ENCODE measurements around the gene ZNF212.

- TF ChIP-seq, protein P1, sequence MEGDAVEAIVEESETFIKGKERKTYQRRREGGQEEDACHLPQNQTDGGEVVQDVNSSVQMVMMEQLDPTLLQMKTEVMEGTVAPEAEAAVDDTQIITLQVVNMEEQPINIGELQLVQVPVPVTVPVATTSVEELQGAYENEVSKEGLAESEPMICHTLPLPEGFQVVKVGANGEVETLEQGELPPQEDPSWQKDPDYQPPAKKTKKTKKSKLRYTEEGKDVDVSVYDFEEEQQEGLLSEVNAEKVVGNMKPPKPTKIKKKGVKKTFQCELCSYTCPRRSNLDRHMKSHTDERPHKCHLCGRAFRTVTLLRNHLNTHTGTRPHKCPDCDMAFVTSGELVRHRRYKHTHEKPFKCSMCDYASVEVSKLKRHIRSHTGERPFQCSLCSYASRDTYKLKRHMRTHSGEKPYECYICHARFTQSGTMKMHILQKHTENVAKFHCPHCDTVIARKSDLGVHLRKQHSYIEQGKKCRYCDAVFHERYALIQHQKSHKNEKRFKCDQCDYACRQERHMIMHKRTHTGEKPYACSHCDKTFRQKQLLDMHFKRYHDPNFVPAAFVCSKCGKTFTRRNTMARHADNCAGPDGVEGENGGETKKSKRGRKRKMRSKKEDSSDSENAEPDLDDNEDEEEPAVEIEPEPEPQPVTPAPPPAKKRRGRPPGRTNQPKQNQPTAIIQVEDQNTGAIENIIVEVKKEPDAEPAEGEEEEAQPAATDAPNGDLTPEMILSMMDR (IDR thresholded peaks at IDR 0.05): no peak
- TF ChIP-seq POLR2A (IDR thresholded peaks at IDR 0.05): no peak
Measured at GRCh38 chr7:149220534-149220933, 18.9 kb upstream of the ZNF212 start.
